HT-29 (cell line): Measurements from ENCODE around the gene SLC39A11. TPM values are rescaled to one million over a fixed set of nuclear protein-coding genes. Genes with fewer than 3 reads are reported as not detected.
A peak's percentile ranks its signal among the peaks of the same experiment; 100 is the strongest.
"Not testable (repeated sequence)": the region's sequence is repeated elsewhere in the genome, so short reads cannot be mapped to it uniquely, and the experiment has no call there.

ENCODE experiments used
- DNase-seq: peaks from one replicate; pipeline ENCODE4 v3.0.0-alpha.2; 2015; ENCODE audit warnings: low spot score
- total RNA-seq: library from RNA; depleted of rRNA; stranded (reverse); fragments of >200 nt; shearing (Covaris generic); gene quantifications from 2 replicates; pipeline ENCODE4 v1.2.3, GENCODE V29; 2014

Gene SLC39A11
- total RNA-seq, 1 experiment from 2014 or later, result 20.7 TPM

DNA sequence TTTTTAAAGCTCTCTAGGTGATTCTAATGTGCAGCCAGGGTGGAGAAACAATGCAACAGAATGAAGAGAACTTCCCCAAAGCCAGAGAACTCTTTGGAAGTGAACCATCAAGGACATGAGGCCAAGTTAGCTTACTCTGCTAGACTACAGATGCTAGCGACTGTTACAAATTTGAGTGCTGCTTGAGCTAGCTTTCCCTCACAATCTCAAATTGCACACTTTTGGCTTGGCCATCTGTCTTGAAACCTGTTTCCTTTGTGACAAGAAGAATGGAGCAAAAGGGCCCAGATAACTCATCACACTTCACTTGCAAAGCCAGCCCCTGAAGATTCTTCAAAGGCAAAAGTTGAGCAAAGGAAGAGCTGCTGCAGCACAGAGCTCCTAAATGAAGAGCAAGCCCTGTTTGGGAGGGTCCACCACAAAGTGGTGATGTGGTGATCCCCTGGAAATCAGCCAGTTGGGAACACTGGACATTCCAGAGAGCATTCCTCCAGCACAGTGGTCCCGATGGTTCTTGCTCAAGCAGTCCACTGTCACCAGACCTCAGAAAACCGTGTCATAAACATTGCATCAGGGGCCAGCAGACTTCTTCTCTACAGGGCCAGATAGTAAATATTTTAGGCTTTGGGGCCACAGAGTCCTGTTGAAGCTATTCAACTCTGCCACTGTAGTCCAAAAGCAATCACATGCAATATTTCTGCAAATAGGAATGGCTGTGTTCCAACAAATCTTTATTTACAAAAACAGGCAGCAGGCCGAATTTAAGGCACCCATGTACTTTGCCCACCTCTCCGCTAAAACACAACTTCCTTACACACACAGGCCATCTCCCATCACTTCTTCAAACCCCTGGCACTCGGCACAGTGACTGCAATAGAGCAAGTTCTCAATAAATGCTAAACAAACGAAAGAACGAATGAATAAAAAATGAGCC lies 21.2 kb downstream of the SLC39A11 start:
- DNase-seq, result no peak

DNA sequence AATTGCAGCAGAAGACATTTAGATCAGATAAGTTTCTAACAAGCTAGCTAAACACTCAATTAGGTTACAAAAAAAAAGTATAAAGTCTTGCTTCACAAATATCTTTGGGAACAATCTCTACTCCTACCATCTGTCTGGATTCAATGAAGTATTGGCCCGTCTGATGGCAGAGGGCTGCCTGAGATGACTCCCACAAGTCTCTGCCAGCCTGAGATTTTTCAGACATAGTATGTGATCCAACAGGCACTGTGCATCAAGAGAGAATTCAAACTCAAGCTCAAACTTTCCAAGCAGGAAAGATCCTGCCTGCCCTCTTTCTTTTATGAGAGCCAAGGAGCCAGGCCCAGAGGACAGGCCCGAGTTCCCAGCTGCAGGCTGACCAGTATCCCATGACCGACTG lies 22.6 kb downstream of the SLC39A11 start:
- no peak for DNase-seq

DNA sequence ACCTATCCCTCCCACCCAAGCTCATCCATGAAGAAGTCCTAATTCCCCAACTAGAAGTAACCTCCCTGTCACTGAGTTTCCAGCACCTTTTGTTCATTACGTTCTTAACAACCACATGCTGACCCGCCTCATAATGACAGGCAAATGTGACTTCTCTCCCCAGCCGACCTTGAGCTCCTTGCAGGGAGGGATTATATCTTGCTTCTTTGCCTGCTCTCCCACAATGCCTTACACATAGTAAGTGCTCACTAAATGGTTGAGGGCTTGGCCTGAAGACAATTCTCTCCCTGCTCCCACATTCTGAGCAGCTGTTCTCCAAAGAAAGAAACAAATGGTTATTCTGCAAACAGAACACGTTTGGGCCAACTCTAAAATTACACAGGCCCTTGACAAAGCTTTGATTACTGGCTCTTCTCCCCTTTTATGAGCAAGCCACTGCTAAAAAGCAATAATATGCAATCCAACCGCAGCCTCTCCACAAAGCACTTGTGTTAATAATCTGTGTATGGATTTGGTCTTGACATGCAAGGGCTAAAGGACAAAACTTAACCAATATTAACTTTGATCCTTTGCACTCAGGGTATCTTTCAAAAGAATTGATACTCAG lies 23.2 kb downstream of the SLC39A11 start:
- DNase-seq, result no peak

DNA sequence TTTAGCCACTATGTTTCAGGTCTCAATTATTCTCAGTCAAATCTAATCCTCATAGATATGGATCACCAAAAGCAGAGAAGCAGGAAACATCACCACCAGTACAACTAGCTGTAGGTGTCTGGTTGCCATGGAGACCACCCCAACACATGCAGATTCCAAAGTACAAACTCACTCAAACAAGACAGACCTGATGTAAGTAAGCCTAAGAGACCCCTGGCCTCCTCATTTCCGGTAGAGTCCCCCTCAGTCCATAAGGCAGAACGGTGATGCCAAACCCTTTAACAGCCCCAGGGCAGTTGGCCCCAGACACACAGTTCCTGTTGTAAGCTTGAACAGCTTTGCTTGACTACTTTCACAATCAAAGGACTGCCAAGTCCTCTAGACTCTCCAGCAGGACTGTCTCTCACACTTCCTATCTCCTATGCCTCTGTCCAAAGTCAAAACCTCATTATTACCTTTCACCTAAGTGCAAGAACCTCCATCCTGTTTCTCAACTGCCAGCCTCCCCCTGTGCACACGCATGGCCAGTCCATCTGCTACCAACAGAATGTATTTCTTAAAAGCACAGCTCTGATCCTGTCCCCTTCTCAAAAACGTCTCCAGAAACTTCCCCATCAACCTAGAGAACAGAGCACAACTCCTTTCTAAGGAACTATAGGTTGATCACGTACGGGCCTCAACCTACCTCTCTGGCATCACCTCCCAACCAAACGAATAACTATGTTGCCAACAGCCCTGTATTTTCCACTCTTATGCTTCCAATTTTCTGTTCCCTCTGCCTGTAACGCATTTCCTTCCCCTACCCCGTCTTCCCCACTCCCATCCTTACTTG lies 23.9 kb downstream of the SLC39A11 start:
- peak; percentile 69 for DNase-seq

DNA sequence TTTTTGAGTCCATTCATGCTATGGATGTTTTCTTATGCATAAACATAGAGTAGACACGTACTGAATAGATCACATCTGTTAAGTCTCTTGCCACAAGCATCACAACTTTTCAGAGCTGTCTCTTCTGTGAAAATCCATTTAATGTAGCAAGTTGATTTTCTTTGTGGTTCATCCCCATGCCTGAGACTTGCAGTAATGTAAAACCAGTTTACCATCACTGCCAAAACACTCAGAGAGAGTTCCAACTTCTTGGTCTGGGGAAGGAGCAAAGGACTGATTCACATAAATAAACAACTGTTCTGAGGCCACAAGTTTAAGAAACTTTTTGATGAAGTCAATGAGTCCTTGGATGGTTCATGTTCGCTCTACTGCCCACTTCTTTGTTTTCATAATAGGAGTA lies 24.8 kb downstream of the SLC39A11 start:
- not testable (repeated sequence) for DNase-seq

DNA sequence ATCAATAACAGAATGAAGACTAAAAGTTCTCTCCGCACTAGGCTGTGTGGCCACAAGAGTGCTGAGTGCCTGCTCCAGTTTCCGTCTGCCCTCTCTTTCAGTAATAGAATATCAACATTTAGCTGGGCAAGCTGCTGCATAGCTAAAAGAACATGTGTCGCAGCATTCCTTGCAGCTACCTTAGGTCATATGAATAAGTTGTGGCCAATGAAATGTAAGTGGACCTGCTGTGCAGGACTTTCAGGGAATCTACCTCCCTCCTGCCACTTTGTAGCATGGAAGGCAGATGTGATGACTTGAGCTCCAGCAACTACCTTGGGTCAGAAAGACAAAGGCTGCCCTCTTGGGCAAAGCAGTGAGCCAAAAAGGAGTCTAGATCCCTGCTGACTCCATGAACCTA lies 25.4 kb downstream of the SLC39A11 start:
- no peak for DNase-seq

DNA sequence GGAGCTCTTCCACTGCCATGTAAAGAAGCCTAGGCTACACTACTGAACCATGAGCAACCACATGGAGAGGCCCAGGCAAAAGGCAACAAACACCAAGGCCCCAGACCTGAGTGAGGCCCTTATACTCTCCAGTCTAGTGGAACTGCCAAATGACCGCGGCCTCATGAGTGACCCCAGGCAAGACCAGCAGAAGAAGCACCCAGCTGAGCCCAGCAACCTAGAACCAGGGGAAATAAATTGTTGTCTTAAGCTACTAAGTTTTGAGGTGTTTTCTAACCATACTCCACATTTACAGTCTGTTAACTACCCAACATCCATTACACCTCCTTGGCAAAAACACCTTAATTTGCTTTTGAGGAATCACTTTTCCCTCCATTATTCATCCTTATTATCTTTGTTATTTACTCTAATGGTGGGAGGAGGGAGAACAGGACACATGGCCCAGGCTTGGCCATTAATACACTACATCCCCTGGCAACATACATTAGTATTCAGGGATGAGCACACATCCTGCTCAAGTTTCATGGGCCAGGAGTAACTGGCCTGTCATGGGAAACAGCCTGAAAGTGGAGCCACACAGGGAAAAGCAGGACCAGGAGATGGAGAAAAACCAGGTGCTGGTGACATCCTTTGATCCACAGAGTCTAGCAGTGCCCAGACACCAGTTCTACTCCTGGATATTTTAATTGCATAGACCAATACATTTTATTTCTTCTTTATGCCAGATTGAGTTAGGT lies 26.2 kb downstream of the SLC39A11 start:
- DNase-seq, result no peak

DNA sequence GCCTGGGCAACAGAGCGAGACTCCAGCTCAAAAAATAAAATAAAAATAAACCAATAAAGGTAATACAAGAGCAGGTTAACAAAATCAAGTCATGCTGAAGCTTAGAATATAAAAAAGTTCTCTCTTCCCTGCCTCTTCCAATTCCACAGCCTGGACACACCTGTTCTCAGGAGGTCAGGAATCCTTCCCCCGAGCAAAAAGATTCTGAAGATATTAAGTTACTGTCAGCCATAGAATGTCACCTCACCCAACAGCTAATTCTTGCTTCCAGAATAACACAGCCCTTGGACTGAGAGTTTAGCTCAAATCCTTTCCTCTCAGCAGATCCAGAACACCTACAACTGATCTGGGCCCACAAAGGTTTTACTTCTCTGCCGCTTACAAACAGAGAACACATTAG lies 27.1 kb downstream of the SLC39A11 start:
- no peak for DNase-seq

DNA sequence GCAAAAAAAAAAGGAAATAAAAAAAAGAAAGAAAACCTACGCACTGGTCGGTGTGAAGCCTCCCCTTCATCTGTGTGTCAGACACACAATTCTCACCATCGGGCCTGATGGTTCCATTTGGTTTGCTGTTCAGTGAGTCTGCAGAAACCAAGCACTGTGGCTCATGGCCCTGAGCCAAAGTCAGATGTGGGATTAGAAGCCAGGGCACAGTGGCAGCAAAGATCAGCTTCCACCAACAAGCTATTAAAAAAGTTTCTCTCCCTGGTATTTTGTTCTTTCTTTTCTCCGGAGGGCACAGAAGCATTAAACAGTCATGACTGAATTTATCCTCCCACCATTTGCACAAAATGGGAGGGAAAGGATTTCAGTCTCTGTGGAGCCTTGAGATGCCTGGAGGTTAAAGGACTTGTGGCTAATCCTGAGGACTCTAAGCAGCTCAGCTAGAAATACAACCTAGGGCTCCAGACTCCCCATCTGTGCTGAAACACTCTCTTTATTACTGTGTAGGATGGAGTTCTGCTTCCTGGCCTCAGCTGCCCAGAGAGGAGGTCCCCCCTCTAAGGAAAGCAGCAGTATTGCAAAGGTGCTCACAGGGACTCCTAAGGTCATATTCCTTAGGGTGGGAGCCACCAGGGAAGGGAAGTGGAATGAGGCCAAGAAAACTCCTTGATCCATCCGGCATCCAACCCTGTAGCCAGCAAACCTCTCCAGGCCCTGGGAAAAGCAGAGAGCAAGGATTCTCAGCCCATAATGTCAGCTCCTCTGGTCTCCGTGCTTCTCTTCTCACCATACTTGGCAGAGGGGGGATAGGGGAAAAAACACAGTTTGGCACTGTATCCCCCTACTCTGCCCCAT lies 28.2 kb downstream of the SLC39A11 start:
- DNase-seq, result no peak

DNA sequence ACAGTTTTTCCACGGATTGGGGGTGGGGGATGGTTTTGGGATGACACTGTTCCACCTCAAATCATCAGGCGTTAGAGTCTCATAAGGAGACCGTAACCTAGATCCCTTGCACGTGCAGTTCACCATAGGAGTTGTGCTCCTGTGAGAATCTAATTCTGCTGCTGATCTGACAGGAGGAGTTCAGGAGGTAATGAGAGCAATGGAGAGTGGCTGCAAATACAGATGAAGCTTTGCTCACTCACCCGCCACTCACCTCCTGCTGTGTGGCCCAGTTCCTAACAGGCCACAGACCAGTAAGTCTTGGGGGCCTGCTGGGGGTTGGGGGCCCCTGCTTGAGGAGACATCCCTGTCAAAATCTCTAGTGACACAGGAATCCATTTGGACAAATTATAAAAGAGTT lies 29.8 kb downstream of the SLC39A11 start:
- no peak for DNase-seq

DNA sequence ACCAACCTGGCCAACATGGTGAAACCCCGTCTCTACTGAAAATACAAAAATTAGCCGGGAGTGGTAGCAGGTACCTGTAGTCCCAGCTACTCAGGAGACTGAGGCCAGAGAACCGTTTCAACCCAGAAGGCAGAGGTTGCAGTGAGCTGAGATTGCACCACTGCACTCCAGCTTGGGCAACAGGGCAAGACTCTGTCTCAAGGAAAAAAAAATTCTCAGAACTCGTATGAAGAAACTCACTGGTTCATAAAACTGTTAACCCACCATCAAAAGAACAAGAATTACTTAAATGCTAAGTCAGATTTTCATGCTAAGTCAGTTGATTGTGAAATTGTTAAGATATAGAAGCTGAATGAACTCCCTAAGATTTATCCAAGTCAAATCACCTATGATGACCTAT lies 31.3 kb downstream of the SLC39A11 start:
- no peak for DNase-seq

DNA sequence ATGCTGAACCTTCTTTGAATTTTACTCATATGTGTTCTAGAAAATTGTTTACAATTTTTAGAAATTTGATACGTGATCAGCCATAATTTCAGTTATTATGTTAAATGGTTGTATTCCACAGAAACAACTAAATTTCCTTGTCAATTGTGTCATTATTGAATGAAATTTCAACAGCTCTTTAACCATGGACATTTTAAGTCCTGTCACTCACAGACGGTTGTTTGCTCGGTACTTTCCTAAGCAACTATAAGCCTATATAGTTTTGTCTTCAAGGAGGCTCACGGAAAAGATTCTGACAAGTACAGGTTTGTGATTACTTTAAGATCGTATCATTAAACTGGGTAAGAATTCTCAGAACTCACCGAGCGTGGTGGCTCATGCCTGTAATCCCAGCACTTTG lies 31.8 kb downstream of the SLC39A11 start:
- no peak for DNase-seq

DNA sequence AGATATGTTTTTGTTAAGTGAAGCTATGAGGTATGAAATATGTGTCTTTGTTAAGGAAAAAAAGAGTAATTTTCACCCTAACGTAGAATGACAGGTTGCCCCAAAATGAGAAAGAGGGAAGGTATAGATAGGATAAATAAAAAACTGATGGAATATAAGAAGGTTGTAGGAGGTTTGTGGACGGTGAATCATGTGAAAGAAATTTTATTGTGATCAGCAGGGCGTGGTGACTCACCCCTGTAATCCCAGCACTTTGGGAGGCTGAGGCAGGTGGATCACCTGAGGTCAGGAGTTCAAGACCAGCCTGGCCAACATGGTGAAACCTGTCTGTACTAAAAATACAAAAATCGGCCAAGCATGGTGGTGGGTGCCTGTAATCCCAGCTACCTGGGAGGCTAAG lies 32.8 kb downstream of the SLC39A11 start:
- DNase-seq, result not testable (repeated sequence)

DNA sequence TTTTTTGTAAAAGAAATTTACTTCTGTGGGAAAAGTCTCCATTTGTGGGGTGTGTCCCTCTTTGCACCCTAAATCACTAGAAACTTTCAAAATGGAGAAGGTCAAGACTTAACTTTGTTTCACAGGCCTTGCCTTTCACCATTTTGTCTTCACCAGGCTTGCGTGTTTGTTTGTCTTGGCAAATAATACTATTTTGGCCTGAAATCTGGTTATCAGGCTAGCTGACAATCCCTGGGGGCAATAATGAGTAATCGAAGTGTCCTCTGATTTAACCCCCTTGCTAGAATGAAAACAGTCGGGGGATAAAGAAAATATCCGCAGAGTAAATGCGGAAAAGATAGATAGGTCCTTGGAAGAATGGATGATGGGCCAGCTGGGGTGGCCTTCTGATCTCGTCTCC lies 34.5 kb downstream of the SLC39A11 start:
- no peak for DNase-seq

DNA sequence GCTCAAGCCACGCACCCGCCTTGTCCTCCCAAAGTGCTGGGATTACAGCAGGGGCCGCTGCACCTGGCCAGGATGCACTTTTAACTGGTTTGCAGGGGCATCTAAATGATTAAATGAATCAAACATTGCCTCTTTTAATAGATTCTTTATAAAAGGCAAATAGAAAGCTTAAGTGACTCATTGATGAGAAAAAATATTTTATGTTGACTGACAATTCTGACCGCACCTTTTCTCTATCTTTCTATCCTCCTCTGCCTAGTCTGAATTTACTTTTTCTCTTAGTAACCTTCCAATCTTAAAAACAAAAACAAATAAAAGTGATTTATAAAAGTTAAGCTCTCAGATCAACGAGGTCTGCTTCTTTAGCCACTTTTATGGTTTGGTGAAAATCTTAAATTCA lies 35.3 kb downstream of the SLC39A11 start:
- DNase-seq, result no peak

DNA sequence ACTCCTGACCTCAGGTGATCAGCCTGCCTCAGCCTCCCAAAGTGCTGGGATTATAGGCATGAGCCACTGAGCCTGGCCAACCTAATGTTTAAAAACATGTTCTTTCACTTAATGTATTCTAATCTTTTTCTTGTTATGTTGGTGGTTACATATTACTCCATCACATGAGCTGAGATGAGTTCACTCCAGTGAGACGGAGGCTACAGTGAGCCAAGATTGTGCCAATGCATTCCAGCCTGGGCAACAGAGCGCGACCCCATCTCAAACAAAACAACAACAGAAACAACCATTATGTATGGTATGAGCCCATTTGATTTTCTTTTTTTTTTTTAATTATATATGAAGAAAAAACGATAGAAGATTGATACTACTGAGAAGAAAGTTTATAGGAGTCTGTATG lies 39.6 kb downstream of the SLC39A11 start:
- no peak for DNase-seq

DNA sequence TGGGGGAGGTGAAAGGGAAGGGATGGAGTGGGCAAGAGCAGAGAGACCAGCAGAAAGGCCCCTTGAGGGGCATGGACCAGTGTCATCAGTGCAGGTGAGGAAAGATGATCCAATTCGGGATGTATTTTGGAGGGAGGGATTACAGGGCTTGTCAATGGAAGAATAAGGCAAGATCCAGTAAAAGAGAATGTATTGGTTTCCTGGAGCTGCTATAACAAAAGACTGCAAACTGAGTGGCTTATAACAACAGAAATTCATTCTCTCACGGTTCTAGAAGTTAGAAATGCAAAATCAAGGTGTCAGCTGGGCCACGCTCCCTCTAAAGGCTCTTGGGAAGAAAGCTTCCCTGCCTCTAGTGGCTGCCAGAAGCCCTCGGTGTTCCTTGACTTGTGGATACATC lies 41.7 kb downstream of the SLC39A11 start:
- no peak for DNase-seq

DNA sequence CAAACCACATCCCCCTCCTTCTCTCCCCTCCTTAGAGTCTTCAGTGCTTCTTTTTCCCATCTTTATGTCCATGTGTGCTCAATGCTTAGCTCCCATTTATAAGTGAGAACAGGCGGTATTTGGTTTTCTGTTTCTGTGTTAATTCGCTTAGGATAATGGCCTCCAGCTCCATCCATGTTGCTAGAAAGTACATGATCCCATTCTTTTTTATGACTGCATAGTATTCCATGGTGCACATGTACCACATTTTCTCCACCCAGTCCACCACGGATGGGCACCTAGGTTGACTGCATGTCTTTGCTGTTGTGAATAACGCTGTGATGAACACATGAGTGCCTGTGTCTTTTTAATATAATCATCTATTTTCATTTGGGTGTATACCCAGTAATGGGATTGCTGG lies 44.3 kb downstream of the SLC39A11 start:
- no peak for DNase-seq

DNA sequence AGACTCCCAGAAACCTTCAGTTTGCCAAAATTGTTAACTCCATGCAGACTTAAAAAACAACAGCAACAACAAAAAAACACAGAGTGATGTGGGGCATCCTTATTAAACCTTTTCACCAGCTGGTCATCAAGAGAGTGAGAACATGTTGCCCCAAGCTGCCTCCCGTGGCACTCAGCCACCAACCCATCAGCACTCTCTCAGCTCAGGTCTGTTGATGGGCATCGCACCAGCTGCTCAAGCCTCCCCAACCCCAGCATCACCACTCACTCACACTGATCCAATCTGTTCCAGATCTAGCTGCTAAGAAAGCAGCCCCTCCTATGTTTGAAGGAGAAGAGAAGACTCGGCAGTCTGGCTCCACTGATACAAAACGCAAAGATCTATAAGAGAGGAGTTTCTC lies 46.8 kb downstream of the SLC39A11 start:
- DNase-seq, result no peak

DNA sequence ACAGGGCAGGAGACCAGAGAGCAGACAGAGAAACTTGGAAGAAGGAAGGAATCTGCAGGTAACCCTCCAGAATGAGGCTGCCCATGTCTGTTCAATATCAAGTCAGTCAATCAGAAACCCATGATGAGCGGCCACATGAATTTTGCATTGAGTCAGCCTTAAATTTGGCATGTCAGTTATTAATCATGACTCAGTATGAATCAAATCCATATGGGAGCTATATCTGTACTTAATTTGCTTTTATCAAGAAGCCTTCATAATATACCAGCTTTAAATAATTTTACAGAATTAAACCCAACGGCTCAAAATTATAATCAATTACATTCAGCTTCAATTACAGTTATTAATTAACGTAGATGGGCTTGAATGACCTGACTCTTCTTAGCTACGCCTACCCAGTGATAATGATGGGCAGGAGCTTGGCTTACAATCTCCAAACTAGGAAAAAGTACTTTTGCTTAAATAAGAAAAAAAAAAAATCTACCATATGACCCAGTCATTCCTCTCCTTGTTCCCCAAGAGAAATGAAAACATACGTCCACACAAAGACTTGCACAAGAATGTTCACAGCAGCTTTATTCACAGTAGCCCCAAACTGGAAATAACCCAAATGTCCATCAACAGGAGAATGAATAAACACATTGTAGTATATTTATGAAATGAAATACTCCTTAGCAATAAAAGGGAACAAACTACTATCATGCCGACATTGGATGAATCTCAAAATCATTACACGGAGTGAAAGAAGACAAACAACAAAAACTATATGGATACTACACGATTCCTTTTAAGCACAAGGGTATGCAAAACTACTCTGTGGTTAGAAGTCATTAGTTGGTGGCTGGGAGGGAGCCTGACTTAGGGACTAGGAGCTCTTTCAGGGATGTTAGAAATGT lies 48.6 kb downstream of the SLC39A11 start:
- no peak for DNase-seq
